GM10266 (cell line): ENCODE data around the gene C11orf97.
"Not testable (repeated sequence)": the region's sequence is repeated elsewhere in the genome, so short reads cannot be mapped to it uniquely, and the experiment has no call there.

Source experiments
- DNase-seq: peaks from one replicate; pipeline ENCODE4 v3.0.0; 2012; ENCODE audit errors: extremely low spot score
- CTCF ChIP-seq: IDR thresholded peaks from 2 replicates; pipeline ENCODE4 v1.5.1; 2012; ENCODE audit warnings: mild to moderate bottlenecking, low read depth; ENCODE audit not compliant: control insufficient read depth, insufficient read depth; ENCODE audit errors: missing control alignments

The C11orf97 gene

DNA sequence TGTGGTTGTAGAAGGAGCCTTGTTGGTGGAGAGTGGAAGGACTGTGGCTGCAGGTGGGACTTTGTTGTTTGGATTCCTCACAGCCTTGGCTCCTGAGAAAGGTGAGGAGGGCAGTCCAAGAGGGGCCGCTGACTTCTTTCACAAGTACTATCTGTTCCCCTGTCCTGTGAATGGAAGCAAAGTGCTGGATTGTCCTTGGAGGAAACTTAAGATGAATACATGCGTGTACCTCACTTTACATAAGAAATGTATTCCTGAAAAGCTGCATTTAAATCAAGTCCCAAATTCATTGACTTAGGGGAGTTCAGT lies 33.9 kb downstream of the C11orf97 start:
- TF ChIP-seq CTCF, result no peak
- DNase-seq, result no peak

GRCh38 chr11:94546886-94547285 lies 34.6 kb downstream of the C11orf97 start:
- peak; percentile 8 for TF ChIP-seq CTCF
- DNase-seq, result no peak

DNA sequence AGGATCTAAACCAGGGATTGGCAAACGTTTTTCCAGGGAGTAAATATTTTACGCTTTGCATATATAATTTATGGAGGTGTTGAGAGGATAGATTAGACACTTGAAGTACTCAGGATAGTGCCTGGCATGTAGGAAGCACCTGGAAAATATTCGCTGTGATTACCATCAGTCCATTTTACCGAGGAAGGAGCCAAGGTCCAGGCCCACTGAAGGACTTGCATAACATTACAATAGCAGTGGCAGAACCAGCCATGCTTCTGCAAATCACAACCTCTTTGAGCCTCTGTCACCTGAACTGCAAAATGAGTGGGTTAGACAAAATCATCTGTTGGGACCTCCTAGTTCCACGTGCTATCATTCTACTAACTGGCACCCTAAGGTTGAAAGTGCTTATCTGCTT lies 36.9 kb downstream of the C11orf97 start:
- no peak for DNase-seq
- TF ChIP-seq CTCF, result no peak

DNA sequence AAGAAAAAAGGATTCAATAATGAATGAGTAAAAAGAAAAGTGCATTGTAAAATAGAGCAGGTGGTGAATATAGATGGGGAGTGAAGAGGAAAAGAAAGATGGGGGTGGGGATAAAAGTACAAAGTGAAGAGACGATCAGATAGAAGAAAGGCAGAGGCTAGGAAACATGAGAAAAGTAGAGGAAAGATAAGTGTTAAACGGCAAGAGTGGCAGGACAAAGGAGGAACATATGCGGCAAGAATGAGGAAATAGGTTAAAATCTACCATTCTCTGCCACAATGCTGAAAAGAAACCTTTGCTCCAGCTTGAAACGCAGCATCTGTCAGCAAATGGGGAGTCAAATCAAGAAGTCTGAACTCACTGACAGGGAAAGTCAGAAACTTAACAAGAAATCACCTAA lies 38.3 kb downstream of the C11orf97 start:
- no peak for DNase-seq
- no peak for TF ChIP-seq CTCF

- no peak for TF ChIP-seq CTCF
- no peak for DNase-seq
Measured at GRCh38 chr11:94553938-94554337, 41.7 kb downstream of the C11orf97 start.

DNA sequence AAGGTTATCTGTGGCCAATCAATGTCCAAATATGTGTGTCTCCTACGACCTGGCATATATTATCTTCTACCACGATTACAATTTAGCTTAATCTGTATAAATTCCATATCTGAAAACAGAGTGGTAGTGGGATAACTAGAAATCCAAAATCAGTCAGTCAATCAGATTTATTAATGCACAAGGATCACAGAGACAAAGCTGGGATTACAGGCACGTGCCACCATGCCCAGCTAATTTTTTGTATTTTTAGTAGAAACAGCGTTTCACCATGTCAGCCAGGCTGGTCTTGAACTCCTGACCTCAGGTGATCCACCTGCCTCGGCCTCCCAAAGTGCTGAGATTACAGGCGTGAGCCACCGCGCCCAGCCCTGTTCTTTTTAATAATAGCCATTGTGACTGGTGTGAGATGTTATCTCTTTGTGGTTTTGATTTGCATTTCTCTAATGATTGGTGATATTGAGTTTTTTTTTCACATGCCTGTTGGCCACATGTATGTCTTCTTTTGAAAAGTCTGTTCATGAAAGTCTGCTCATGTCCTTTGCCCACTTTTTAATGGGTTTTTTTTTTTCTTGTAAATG lies 43.6 kb downstream of the C11orf97 start:
- not testable (repeated sequence) for DNase-seq

DNA sequence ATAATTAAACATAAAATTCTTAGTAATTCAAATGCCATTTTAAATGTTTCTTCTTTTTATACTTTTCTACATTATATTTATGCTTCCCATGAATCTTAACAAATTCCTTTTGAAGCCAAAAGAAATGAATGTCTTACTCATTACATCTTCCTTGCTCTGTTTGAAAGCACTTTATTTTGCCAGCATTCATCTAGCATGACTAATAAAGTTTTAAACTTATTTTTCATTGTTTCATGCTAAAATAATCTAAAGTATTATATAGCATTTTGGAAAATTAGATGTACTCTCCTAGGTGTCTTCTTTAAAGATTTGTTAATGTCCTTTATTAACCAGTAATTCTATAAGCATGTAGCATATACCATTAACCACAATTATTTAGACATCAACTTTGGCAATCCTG lies 45.2 kb downstream of the C11orf97 start:
- DNase-seq, result no peak
- no peak for TF ChIP-seq CTCF

DNA sequence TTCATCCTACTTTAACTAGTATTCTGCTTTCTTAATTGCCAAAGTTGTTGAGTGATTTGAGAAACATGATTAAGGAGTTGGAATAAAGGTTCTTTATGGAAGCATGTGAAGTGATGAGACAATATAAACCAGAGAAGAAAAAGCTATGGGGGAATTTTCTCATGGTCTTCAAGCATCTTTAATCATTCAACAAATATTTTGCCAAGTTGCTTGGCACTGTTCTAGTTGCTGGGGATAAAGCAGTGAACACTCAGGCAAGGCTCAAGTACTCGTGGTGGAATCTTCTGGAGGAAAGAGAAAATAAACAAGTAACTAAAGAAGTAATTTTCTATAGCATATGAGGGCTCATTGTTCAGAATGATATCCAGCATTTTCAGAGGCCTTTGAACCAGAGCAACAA lies 45.7 kb downstream of the C11orf97 start:
- no peak for TF ChIP-seq CTCF

More for the DNA sequence above, 45.7 kb downstream of the C11orf97 start:
- DNase-seq, result no peak
